SIG-M5 treated with dmso at 0.1 percent for 504 hours (cell line): ENCODE data around the gene KIAA0408.
"Not testable (repeated sequence)": the region's sequence is repeated elsewhere in the genome, so short reads cannot be mapped to it uniquely, and the experiment has no call there.

Source experiments
- DNase-seq: peaks from one replicate; lab custom pipeline; 2025; ENCODE audit not compliant: unreplicated experiment; lab: John Stamatoyannopoulos, UW

KIAA0408 gene

GRCh38 chr6:127464161-127464880 is 5.1 kb upstream of the KIAA0408 start:
- no peak for DNase-seq

- no peak for DNase-seq
Observed at GRCh38 chr6:127463056-127463455, 3.9 kb upstream of the KIAA0408 start.

GRCh38 chr6:127462376-127462775 is 3.2 kb upstream of the KIAA0408 start:
- no peak for DNase-seq

GRCh38 chr6:127460465-127460864 is 1.3 kb upstream of the KIAA0408 start:
- no peak for DNase-seq

GRCh38 chr6:127458817-127459216 is 372 bp downstream of the KIAA0408 start:
- DNase-seq: peak; percentile 64

- DNase-seq: no peak
Observed at GRCh38 chr6:127458222-127458621, 967 bp downstream of the KIAA0408 start.

- peak; percentile 99 for DNase-seq
Observed at GRCh38 chr6:127457456-127458064, 1.6 kb downstream of the KIAA0408 start.

- no peak for DNase-seq
Observed at GRCh38 chr6:127456465-127456864, 2.7 kb downstream of the KIAA0408 start.

- no peak for DNase-seq
Observed at GRCh38 chr6:127453845-127454619, 5.2 kb downstream of the KIAA0408 start.

GRCh38 chr6:127452803-127453202 is 6.4 kb downstream of the KIAA0408 start:
- no peak for DNase-seq

- DNase-seq: no peak
Observed at GRCh38 chr6:127451388-127451787, 7.8 kb downstream of the KIAA0408 start.

GRCh38 chr6:127447780-127448179 is 11.4 kb downstream of the KIAA0408 start:
- no peak for DNase-seq

- no peak for DNase-seq
Observed at GRCh38 chr6:127446356-127446755, 12.8 kb downstream of the KIAA0408 start.

- DNase-seq: no peak
Observed at GRCh38 chr6:127441881-127442280, 17.3 kb downstream of the KIAA0408 start.

GRCh38 chr6:127439718-127440117 is 19.5 kb downstream of the KIAA0408 start:
- DNase-seq: no peak

- DNase-seq: no peak
Observed at GRCh38 chr6:127436578-127437110, 22.5 kb downstream of the KIAA0408 start.

GRCh38 chr6:127435626-127436220 is 23.5 kb downstream of the KIAA0408 start:
- DNase-seq: no peak

- no peak for DNase-seq
Observed at GRCh38 chr6:127434651-127435050, 24.5 kb downstream of the KIAA0408 start.

GRCh38 chr6:127428562-127428961 is 30.6 kb downstream of the KIAA0408 start:
- not testable (repeated sequence) for DNase-seq

- DNase-seq: peak; percentile 38
Observed at GRCh38 chr6:127423921-127424320, 35.3 kb downstream of the KIAA0408 start.

GRCh38 chr6:127421164-127421563 is 38.0 kb downstream of the KIAA0408 start:
- not testable (repeated sequence) for DNase-seq
